SK-N-SH (cell line): ENCODE data around the gene MAGEA11. TPM values are rescaled to one million over a fixed set of nuclear protein-coding genes. Genes with fewer than 3 reads are reported as not detected.

ENCODE experiments used
- CTCF ChIA-PET: fragments of 300-600, 350-600 bp; formaldehyde crosslinking; extraction: SDS; loops from one replicate; lab custom pipeline; 2021; lab: Yijun Ruan, JAX
- POLR2A ChIA-PET: fragments of 350-600 bp; sonication (Branson Sonifier 250); formaldehyde crosslinking; extraction: SDS; loops from one replicate; lab custom pipeline; 2020; ENCODE audit warnings: antibody characterized with exemption, inconsistent platforms; lab: Yijun Ruan, JAX
- DNase-seq: peaks from one replicate; pipeline ENCODE4 v3.0.0; 2012
- H2AFZ ChIP-seq: fragments of 200-600 bp; sonication (generic); 2 replicates; pipeline ENCODE4 v1.8.1; 2016; ENCODE audit warnings: antibody characterized with exemption, mild to moderate bottlenecking, low read depth
- H3F3A ChIP-seq: fragments of 200-600 bp; sonication (generic); replicated peaks from 2 replicates; pipeline ENCODE3; 2016; ENCODE audit warnings: antibody characterized with exemption, mild to moderate bottlenecking; ENCODE audit not compliant: insufficient read depth
- H3K27ac ChIP-seq, 2 experiments: fragments of 200-500 bp in 1 of 2; fragments of 200-600 bp in 1 of 2; sonication (Bioruptor generic) in 1 of 2; sonication (generic), shearing (Covaris generic) in 1 of 2; 2 replicates each; pipeline versions ENCODE4 v1.5.1 to v1.6.1; 2014 to 2016; ENCODE audit warnings: low read depth in 2 of 2, inconsistent platforms in 1 of 2, low read length in 1 of 2, mild to moderate bottlenecking in 1 of 2, mixed read lengths in 1 of 2
- H3K27me3 ChIP-seq: fragments of 200-600 bp; sonication (generic), shearing (Covaris generic); 2 replicates; pipeline ENCODE4 v1.6.1; 2016; ENCODE audit warnings: mixed run types; ENCODE audit not compliant: insufficient read depth
- H3K36me3 ChIP-seq, 2 experiments: fragments of 200-500 bp in 1 of 2; fragments of 200-600 bp in 1 of 2; sonication (Bioruptor generic) in 1 of 2; sonication (generic) in 1 of 2; replicated peaks in 1 of 2; 2 replicates each; pipeline versions ENCODE3 to v1.5.1; 2014 to 2016; ENCODE audit warnings: low read length in 1 of 2, mild to moderate bottlenecking in 1 of 2; ENCODE audit not compliant: insufficient read depth in 2 of 2, control insufficient read depth in 1 of 2
- H3K4me1 ChIP-seq, 2 experiments: fragments of 200-500 bp in 1 of 2; fragments of 200-600 bp in 1 of 2; sonication (Bioruptor generic) in 1 of 2; sonication (generic), shearing (Covaris generic) in 1 of 2; 2 replicates each; pipeline versions ENCODE4 v1.5.1 to v1.6.1; 2014 to 2016; ENCODE audit warnings: low read depth in 1 of 2, low read length in 1 of 2, mixed run types in 1 of 2; ENCODE audit not compliant: insufficient read depth in 2 of 2, control insufficient read depth in 1 of 2
- H3K4me2 ChIP-seq: fragments of 200-600 bp; sonication (generic), shearing (Covaris generic); 2 replicates; pipeline ENCODE4 v1.6.1; 2017; ENCODE audit warnings: mixed run types
- H3K4me3 ChIP-seq, 2 experiments: fragments of 200-500 bp in 1 of 2; fragments of 200-600 bp in 1 of 2; sonication (Bioruptor generic) in 1 of 2; sonication (generic), shearing (Covaris generic) in 1 of 2; 2 replicates each; pipeline versions ENCODE4 v1.5.1 to v1.8.1; 2014 to 2016; ENCODE audit warnings: low read depth in 2 of 2, inconsistent platforms in 1 of 2, low read length in 1 of 2, mild to moderate bottlenecking in 1 of 2, mixed read lengths in 1 of 2, moderate library complexity in 1 of 2
- H3K79me2 ChIP-seq: fragments of 200-600 bp; sonication (generic); 2 replicates; pipeline ENCODE4 v1.8.1; 2017; ENCODE audit warnings: mild to moderate bottlenecking; ENCODE audit not compliant: insufficient read depth
- H3K9ac ChIP-seq: fragments of 200-600 bp; sonication (generic); 2 replicates; pipeline ENCODE4 v1.6.1; 2017; ENCODE audit warnings: mixed run types
- H3K9me2 ChIP-seq: fragments of 200-600 bp; sonication (generic); 2 replicates; pipeline ENCODE4 v1.6.1; 2017; ENCODE audit warnings: mixed run types
- H3K9me3 ChIP-seq: fragments of 200-600 bp; sonication (generic); 2 replicates; pipeline ENCODE4 v1.6.1; 2017; ENCODE audit warnings: mixed run types, mild to moderate bottlenecking, moderate library complexity
- H4K20me1 ChIP-seq: fragments of 200-600 bp; sonication (generic); 2 replicates; pipeline ENCODE4 v1.6.1; 2017; ENCODE audit warnings: mild to moderate bottlenecking, mixed run types; ENCODE audit not compliant: insufficient read depth
- GABPA ChIP-seq: IDR thresholded peaks from 2 replicates; pipeline ENCODE4 v1.4.0; 2012; ENCODE audit warnings: low read depth, mild to moderate bottlenecking
- RCOR1 ChIP-seq: fragments of 150-350 bp; IDR thresholded peaks from 2 replicates; pipeline ENCODE4 v1.6.1; 2017; ENCODE audit warnings: antibody characterized with exemption, low read length
- SIN3A ChIP-seq: IDR thresholded peaks from 2 replicates; pipeline ENCODE4 v1.6.1; 2012; ENCODE audit warnings: low read depth, mild to moderate bottlenecking, low read length, moderate library complexity, borderline replicate concordance
- TAF1 ChIP-seq: IDR thresholded peaks from 2 replicates; pipeline ENCODE4 v1.6.1; 2012; ENCODE audit warnings: low read depth, mild to moderate bottlenecking, low read length, moderate library complexity, borderline replicate concordance
- USF1 ChIP-seq: IDR thresholded peaks from 2 replicates; pipeline ENCODE4 v1.4.0; 2012; ENCODE audit warnings: low read depth, borderline replicate concordance
- USF2 ChIP-seq: fragments of 150-350 bp; IDR thresholded peaks from 2 replicates; pipeline ENCODE4 v1.6.1; 2017; ENCODE audit warnings: antibody characterized with exemption, low read length, low read depth, borderline replicate concordance
- YY1 ChIP-seq: IDR thresholded peaks from 2 replicates; pipeline ENCODE4 v1.4.0; 2012; ENCODE audit warnings: low read depth, mild to moderate bottlenecking
- WGBS: methylation state at CpG from one replicate; pipeline ENCODE4 v1.1.6; 2017; ENCODE audit warnings: low lambda C conversion rate; 5-methylcytosine and 5-hydroxymethylcytosine counted together
- polyA plus RNA-seq, 3 experiments: library from polyadenylated mRNA; depleted of rRNA; stranded (reverse); fragments of >200 nt; gene quantifications; 2 replicates each; pipeline ENCODE4 v1.2.3, GENCODE V29; 2012
- TF ChIP-seq, protein P1 (sequence below): fragments of 150-350 bp; IDR thresholded peaks from 2 replicates; pipeline ENCODE4 v1.6.1; 2016; ENCODE audit warnings: mild to moderate bottlenecking, low read depth, low read length

MAGEA11 gene
- polyA plus RNA-seq, 1 of the 3 experiments (the other 2 are of a cell fraction): 0.03 TPM

- no peak for DNase-seq
These were observed 971 bp downstream of the MAGEA11 start for GRCh38 chrX:149712831-149713230.

DNA sequence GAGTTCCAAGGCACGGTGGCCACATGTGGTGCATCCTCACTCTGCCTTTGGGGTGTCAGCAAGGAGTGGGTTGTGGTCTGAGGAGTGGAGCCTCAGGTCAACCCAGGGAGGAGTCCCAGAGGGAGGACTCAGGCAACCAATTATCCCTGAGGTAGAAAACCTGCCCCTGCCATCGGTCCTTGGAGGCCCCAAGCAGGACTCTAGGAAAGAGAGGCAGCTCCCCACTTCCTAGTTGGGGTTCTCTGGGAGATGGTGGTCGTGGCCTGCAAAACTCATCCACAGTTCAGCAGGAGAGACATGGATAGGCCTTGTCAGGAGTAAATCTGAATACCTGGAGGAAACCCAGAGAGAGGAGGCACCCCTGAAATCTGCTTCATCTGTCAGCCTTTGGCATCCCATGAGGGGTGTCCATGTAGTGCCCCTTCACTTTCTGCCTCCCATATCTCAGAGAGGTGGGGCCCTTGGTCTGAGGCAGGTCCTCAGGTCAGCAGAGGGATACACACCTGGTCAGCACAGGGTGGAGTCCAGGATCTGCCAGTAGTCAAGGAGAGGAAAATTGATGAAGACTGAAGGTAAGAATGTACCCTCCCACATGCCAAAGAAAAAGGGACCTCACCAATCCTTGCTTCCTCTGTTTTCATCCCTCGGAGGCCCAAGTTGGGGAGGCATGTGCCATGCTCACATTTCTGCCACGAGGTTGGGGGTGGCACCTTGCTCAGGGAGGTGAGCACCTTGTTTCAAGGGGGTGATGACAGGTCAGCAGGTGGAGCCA, 1.6 kb downstream of the MAGEA11 start:
- POLR2A ChIA-PET: no interaction called here
- Histone ChIP-seq H3K27me3 (no peaks in the 10 kb centered on the region), H3K79me2 (no peaks in the 10 kb centered on the region), H3K4me3 (no peak overlapping the region), H3K27ac (no peak overlapping the region), H3K4me1 (no peaks in the 10 kb centered on the region), H3F3A (no peaks in the 10 kb centered on the region), H3K9me2 (no peaks in the 10 kb centered on the region), H3K36me3 (no peaks in the 10 kb centered on the region), H3K9me3 (no peaks in the 10 kb centered on the region), H4K20me1 (no peaks in the 10 kb centered on the region), H3K4me2 (no peak overlapping the region), H2AFZ (no peak overlapping the region), H3K9ac (no peak overlapping the region)
- no peak for TF ChIP-seq USF1
- no peak for TF ChIP-seq TAF1
- TF ChIP-seq YY1: no peak
- no peak for TF ChIP-seq RCOR1
- TF ChIP-seq SIN3A: no peak
- TF ChIP-seq USF2: no peak
- WGBS: 5% methylated on average over 5 of the region's 5 CpGs
- CTCF ChIA-PET: no interaction called here
- no peak for DNase-seq

More at GRCh38 chrX:149712831-149713230, 971 bp downstream of the MAGEA11 start:
- CTCF ChIA-PET: no interaction called here
- Histone ChIP-seq H3K79me2 (no peaks in the 10 kb centered on the region), H3K9me2 (no peaks in the 10 kb centered on the region), H3K27me3 (no peaks in the 10 kb centered on the region), H3F3A (no peaks in the 10 kb centered on the region), H3K4me2 (no peak overlapping the region), H3K4me3 (no peak overlapping the region), H3K27ac (no peak overlapping the region), H3K36me3 (no peaks in the 10 kb centered on the region), H4K20me1 (no peaks in the 10 kb centered on the region), H3K9ac (no peak overlapping the region), H2AFZ (no peak overlapping the region), H3K4me1 (no peaks in the 10 kb centered on the region)
- WGBS: 43% methylated on average over 2 of the region's 5 CpGs
- no peak for TF ChIP-seq GABPA
- TF ChIP-seq, protein P1, sequence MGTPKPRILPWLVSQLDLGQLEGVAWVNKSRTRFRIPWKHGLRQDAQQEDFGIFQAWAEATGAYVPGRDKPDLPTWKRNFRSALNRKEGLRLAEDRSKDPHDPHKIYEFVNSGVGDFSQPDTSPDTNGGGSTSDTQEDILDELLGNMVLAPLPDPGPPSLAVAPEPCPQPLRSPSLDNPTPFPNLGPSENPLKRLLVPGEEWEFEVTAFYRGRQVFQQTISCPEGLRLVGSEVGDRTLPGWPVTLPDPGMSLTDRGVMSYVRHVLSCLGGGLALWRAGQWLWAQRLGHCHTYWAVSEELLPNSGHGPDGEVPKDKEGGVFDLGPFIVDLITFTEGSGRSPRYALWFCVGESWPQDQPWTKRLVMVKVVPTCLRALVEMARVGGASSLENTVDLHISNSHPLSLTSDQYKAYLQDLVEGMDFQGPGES: no peak
- TF ChIP-seq, all 33 proteins: peak for 0
- POLR2A ChIA-PET: no interaction called here
- H3K9me3 ChIP-seq: no peaks in the 10 kb centered on the region
